Activated T-helper 1 cell treated with anti-CD3 and anti-CD28 coated beads, Interleukin-12 subunit alpha, Interleukin-12 subunit beta, Interleukin-2, Interleukin-4 antibody, amounts not matched to agents 30 ng/mL and 10 ng/mL and 1 ng/mL, durations not matched to agents 14 hours and 24 hours and 36 hours (primary cell): Measurements from ENCODE around the gene MAML2. TPM values are rescaled to one million over a fixed set of nuclear protein-coding genes. Genes with fewer than 3 reads are reported as not detected.
A peak's percentile ranks its signal among the peaks of the same experiment; 100 is the strongest.

Experiments
- DNase-seq: peaks from one replicate; pipeline ENCODE4 v3.0.0; 2021; ENCODE audit warnings: low spot score
- H3K27ac Mint-ChIP-seq: one replicate; pipeline ENCODE4 v1.8.0; 2021; ENCODE audit warnings: mild to moderate bottlenecking, mixed read lengths
- H3K27me3 Mint-ChIP-seq: one replicate; pipeline ENCODE4 v1.8.0; 2022; ENCODE audit warnings: mild to moderate bottlenecking, moderate library complexity, mixed read lengths; ENCODE audit not compliant: insufficient read depth
- H3K36me3 Mint-ChIP-seq: one replicate; pipeline ENCODE4 v1.8.0; 2021; ENCODE audit warnings: low read depth, mixed read lengths
- H3K4me1 Mint-ChIP-seq: one replicate; pipeline ENCODE4 v1.8.0; 2021; ENCODE audit warnings: low read depth, mixed read lengths
- H3K4me3 Mint-ChIP-seq: one replicate; pipeline ENCODE4 v1.8.0; 2021; ENCODE audit warnings: mild to moderate bottlenecking, moderate library complexity, mixed read lengths
- H3K9me3 Mint-ChIP-seq: one replicate; pipeline ENCODE4 v1.8.0; 2021; ENCODE audit warnings: mixed read lengths
- intact Hi-C: fragments of 100-400 bp; cut with micrococcal nuclease; formaldehyde crosslinking; loops from one replicate; pipeline ENCODE4 v1.15.1; 2024
- total RNA-seq: library from RNA; stranded (reverse); gene quantifications from 2 replicates; pipeline ENCODE4 v1.2.3, GENCODE V29; 2022

The MAML2 gene
- total RNA-seq, 1 donor from 2014 or later = 10.0 TPM

GRCh38 chr11:96097844-96098421 is 245.1 kb downstream of the MAML2 start:
- Mint-ChIP-seq H3K4me3 (no peak overlapping the region), H3K9me3 (no peaks in the 10 kb centered on the region), H3K4me1 (peaks cover 30% of the 10 kb centered on the region), H3K36me3 (peaks cover 2% of the 10 kb centered on the region), H3K27ac (no peak overlapping the region), H3K27me3 (peaks cover 2% of the 10 kb centered on the region)
- no peak for DNase-seq
- intact Hi-C loops = no loop called here

DNA sequence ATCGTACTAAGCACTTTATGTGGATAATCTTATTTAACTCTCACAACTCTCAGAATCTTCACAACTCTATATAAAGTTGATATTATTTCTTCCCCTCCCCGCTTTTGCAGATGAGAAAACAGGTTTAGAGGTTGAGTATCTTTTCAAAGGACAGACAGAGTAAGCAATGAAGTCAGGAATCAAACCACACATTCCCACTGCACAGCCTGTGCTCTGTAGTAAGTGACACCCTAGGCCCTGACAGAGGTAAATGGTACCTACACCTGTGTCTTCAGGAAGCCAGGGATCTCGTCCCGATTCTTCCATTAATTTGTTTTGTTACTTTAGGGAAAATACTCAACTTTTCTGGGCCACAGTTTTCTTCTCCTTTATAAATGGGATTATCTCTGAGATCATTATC is 246.6 kb downstream of the MAML2 start:
- Mint-ChIP-seq H3K4me3 (no peak overlapping the region), H3K9me3 (no peaks in the 10 kb centered on the region), H3K27me3 (peaks cover 2% of the 10 kb centered on the region), H3K36me3 (peaks cover 6% of the 10 kb centered on the region), H3K4me1 (peaks cover 43% of the 10 kb centered on the region), H3K27ac (no peak overlapping the region)
- DNase-seq = no peak
- intact Hi-C loops = no loop called here

DNA sequence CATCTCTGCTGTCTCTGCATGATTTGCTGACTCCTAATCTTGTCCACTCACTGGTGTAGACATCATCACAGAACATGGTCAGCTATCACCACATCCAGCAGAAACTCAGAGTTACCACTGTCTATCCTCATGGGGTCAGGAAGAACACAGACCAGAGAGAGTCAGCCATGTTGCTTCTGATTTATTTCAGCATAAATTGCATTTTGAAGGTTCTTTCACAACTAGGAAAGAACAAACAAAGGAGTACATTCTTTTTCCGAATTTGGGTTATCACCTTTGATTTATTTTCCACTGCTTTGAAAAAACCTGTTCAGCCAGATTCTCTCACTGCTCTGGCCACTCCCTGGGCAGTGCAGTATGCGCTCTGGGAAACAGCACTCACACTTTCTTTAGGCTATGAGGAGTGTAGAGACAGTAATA is 247.1 kb downstream of the MAML2 start:
- peaks cover 10% of the 10 kb centered on the region for H3K36me3 Mint-ChIP-seq
- no peak overlapping the region for H3K27ac Mint-ChIP-seq
- no peak for DNase-seq
- H3K9me3 Mint-ChIP-seq = no peaks in the 10 kb centered on the region
- intact Hi-C loops = no loop called here
- peaks cover 2% of the 10 kb centered on the region for H3K27me3 Mint-ChIP-seq
- H3K4me3 Mint-ChIP-seq = no peak overlapping the region
- H3K4me1 Mint-ChIP-seq = peaks cover 48% of the 10 kb centered on the region

GRCh38 chr11:96094156-96094555 is 248.8 kb downstream of the MAML2 start:
- intact Hi-C loops = no loop called here
- no peak for DNase-seq
- peaks cover 8% of the 10 kb centered on the region for H3K36me3 Mint-ChIP-seq
- H3K27ac Mint-ChIP-seq = no peak overlapping the region
- H3K4me1 Mint-ChIP-seq = peaks cover 45% of the 10 kb centered on the region
- H3K9me3 Mint-ChIP-seq = no peaks in the 10 kb centered on the region
- peaks cover 2% of the 10 kb centered on the region for H3K27me3 Mint-ChIP-seq
- H3K4me3 Mint-ChIP-seq = no peak overlapping the region

DNA sequence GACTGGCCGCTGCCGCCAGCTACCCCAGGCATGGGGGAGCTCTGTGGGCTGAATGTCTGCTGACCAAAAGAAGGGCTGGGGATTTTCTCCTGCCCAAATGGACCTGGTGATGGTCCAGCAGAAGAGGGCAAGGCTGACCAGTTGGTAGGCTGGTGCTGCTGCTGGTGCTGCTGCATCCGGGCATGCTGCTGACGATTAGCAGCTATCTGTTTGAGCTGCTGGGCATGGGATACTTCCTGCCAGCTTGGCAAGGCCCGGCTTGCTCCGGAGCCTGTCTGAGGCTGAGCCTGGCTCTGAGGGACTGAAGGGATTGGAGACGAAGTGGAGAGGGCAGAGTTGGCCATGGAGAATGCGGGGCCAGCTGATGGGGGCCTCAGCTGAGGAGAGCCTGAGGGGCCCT is 250.5 kb downstream of the MAML2 start:
- intact Hi-C loops = no loop called here
- Mint-ChIP-seq H3K36me3 (peaks cover 8% of the 10 kb centered on the region), H3K27me3 (no peaks in the 10 kb centered on the region), H3K4me3 (no peak overlapping the region), H3K27ac (no peak overlapping the region), H3K9me3 (peaks cover 6% of the 10 kb centered on the region), H3K4me1 (peaks cover 42% of the 10 kb centered on the region)
- no peak for DNase-seq

- no peak overlapping the region for H3K4me3 Mint-ChIP-seq
- DNase-seq = no peak
- peaks cover 9% of the 10 kb centered on the region for H3K9me3 Mint-ChIP-seq
- H3K27ac Mint-ChIP-seq = no peak overlapping the region
- peaks cover 12% of the 10 kb centered on the region for H3K36me3 Mint-ChIP-seq
- intact Hi-C loops = loop anchor here (1.0 kb wide), 1 partner anchor 252 kb away; the partner anchor contains the start of gene MAML2
- H3K4me1 Mint-ChIP-seq = peaks cover 47% of the 10 kb centered on the region
- H3K27me3 Mint-ChIP-seq = no peaks in the 10 kb centered on the region
These were observed 251.5 kb downstream of the MAML2 start for GRCh38 chr11:96091476-96091875.

- Mint-ChIP-seq H3K4me3 (no peak overlapping the region), H3K27ac (no peak overlapping the region), H3K9me3 (peaks cover 9% of the 10 kb centered on the region), H3K36me3 (peaks cover 12% of the 10 kb centered on the region), H3K4me1 (peaks cover 46% of the 10 kb centered on the region), H3K27me3 (no peaks in the 10 kb centered on the region)
- no peak for DNase-seq
- intact Hi-C loops = loop anchor here (1.0 kb wide), 1 partner anchor 253 kb away; the partner anchor contains the start of gene MAML2
These were observed 252.3 kb downstream of the MAML2 start for GRCh38 chr11:96090711-96091110.

DNA sequence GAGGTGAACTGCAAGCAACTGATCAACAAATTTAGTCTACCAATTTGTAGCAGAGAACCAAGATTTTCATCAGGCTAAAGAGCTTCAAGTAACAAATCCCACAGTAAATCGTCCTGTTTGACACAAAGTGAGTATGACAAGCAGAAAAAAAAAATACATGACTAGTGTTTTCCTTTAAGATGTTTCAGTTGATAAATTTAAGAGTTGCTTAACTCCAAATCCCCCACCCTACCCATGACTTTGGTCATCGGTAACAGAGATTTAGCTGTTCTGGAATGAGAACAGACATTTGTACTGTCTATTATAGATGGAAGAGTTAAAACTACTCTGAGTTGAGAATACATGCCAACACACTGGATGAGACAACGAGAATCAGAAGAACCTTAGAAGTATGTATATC is 254.1 kb downstream of the MAML2 start:
- intact Hi-C loops = no loop called here
- peaks cover 15% of the 10 kb centered on the region for H3K36me3 Mint-ChIP-seq
- H3K27ac Mint-ChIP-seq = no peak overlapping the region
- DNase-seq = no peak
- H3K27me3 Mint-ChIP-seq = no peaks in the 10 kb centered on the region
- H3K9me3 Mint-ChIP-seq = peaks cover 9% of the 10 kb centered on the region
- H3K4me3 Mint-ChIP-seq = no peak overlapping the region
- H3K4me1 Mint-ChIP-seq = peaks cover 46% of the 10 kb centered on the region

- H3K27ac Mint-ChIP-seq = no peak overlapping the region
- no peak overlapping the region for H3K4me3 Mint-ChIP-seq
- H3K9me3 Mint-ChIP-seq = peaks cover 9% of the 10 kb centered on the region
- intact Hi-C loops = no loop called here
- H3K27me3 Mint-ChIP-seq = no peaks in the 10 kb centered on the region
- DNase-seq = no peak
- peaks cover 8% of the 10 kb centered on the region for H3K36me3 Mint-ChIP-seq
- peaks cover 29% of the 10 kb centered on the region for H3K4me1 Mint-ChIP-seq
These were observed 256.9 kb downstream of the MAML2 start for GRCh38 chr11:96086111-96086510.

GRCh38 chr11:96085319-96085930 is 257.6 kb downstream of the MAML2 start:
- Mint-ChIP-seq H3K27ac (peak overlapping the region; percentile 70), H3K9me3 (peaks cover 9% of the 10 kb centered on the region), H3K36me3 (peaks cover 9% of the 10 kb centered on the region), H3K27me3 (no peaks in the 10 kb centered on the region), H3K4me1 (peaks cover 25% of the 10 kb centered on the region), H3K4me3 (peak overlapping the region; percentile 27)
- intact Hi-C loops = no loop called here
- no peak for DNase-seq

GRCh38 chr11:96084610-96085318 is 258.2 kb downstream of the MAML2 start:
- no peaks in the 10 kb centered on the region for H3K27me3 Mint-ChIP-seq
- peaks cover 28% of the 10 kb centered on the region for H3K4me1 Mint-ChIP-seq
- intact Hi-C loops = no loop called here
- H3K27ac Mint-ChIP-seq = peak overlapping the region; percentile 70
- peaks cover 9% of the 10 kb centered on the region for H3K36me3 Mint-ChIP-seq
- peaks cover 9% of the 10 kb centered on the region for H3K9me3 Mint-ChIP-seq
- DNase-seq = no peak
- H3K4me3 Mint-ChIP-seq = no peak overlapping the region

GRCh38 chr11:96082936-96083335 is 260.1 kb downstream of the MAML2 start:
- Mint-ChIP-seq H3K36me3 (peaks cover 12% of the 10 kb centered on the region), H3K4me1 (peaks cover 33% of the 10 kb centered on the region), H3K9me3 (peaks cover 7% of the 10 kb centered on the region), H3K27ac (no peak overlapping the region), H3K4me3 (no peak overlapping the region), H3K27me3 (no peaks in the 10 kb centered on the region)
- intact Hi-C loops = no loop called here
- DNase-seq = no peak
